Suprapubic skin (tissue), 4 donors: ENCODE measurements around the gene PER1. TPM values are rescaled to one million over a fixed set of nuclear protein-coding genes. Genes with fewer than 3 reads are reported as not detected.
"Not testable (repeated sequence)": the region's sequence is repeated elsewhere in the genome, so short reads cannot be mapped to it uniquely, and the experiment has no call there.

Experiments used
- DNase-seq, 2 donors: peaks; one replicate each; pipeline ENCODE4 v3.0.0-alpha.2; 2019; ENCODE audit warnings: low spot score in 2 of 2
- H3K27ac ChIP-seq: fragments of 200-600 bp; sonication (generic); one replicate; pipeline ENCODE4 v1.5.1; 2019
- H3K27me3 ChIP-seq: fragments of 200-600 bp; sonication (generic); one replicate; pipeline ENCODE4 v1.5.1; 2019
- H3K36me3 ChIP-seq: fragments of 200-600 bp; sonication (generic); one replicate; pipeline ENCODE4 v1.5.1; 2019
- H3K4me1 ChIP-seq: fragments of 200-600 bp; sonication (generic); one replicate; pipeline ENCODE4 v1.5.1; 2019
- H3K4me3 ChIP-seq: fragments of 200-600 bp; sonication (generic); one replicate; pipeline ENCODE4 v1.5.1; 2019; ENCODE audit warnings: mild to moderate bottlenecking
- H3K9me3 ChIP-seq: fragments of 200-600 bp; sonication (generic); one replicate; pipeline ENCODE4 v1.5.1; 2019
- CTCF ChIP-seq, 2 donors: fragments of 200-600 bp in 1 of 2; fragments of 450-650 bp in 1 of 2; sonication (generic) in 1 of 2; IDR thresholded peaks; one replicate each; pipeline ENCODE4 v1.5.1; 2016 to 2019; ENCODE audit warnings: antibody characterized with exemption in 2 of 2, mild to moderate bottlenecking in 1 of 2, moderate library complexity in 1 of 2
- EP300 ChIP-seq: sonication (generic); formaldehyde crosslinking; IDR thresholded peaks from one replicate; pipeline ENCODE4 v1.6.1; 2017; ENCODE audit warnings: antibody characterized with exemption
- POLR2A ChIP-seq, 2 donors: fragments of 450-650 bp; IDR thresholded peaks; one replicate each; pipeline ENCODE4 v1.6.1; 2017; ENCODE audit warnings: antibody characterized with exemption in 2 of 2, mild to moderate bottlenecking in 2 of 2, moderate library complexity in 2 of 2
- POLR2AphosphoS5 ChIP-seq, 3 donors: sonication (generic); formaldehyde crosslinking; IDR thresholded peaks; one replicate each; pipeline ENCODE4 v1.6.1; 2017; ENCODE audit warnings: antibody characterized with exemption in 3 of 3
- WGBS: methylation state at CpG from one replicate; pipeline ENCODE4 v1.1.5; 2018; 5-methylcytosine and 5-hydroxymethylcytosine counted together
- total RNA-seq, 4 donors: library from RNA; depleted of rRNA; stranded (reverse); fragments of >200 nt; gene quantifications; one replicate each; pipeline ENCODE4 v1.1.0, GENCODE V29; 2016

The PER1 gene
- total RNA-seq, 4 donors from 2014 or later, result 272 to 655 (median 330) TPM

DNA sequence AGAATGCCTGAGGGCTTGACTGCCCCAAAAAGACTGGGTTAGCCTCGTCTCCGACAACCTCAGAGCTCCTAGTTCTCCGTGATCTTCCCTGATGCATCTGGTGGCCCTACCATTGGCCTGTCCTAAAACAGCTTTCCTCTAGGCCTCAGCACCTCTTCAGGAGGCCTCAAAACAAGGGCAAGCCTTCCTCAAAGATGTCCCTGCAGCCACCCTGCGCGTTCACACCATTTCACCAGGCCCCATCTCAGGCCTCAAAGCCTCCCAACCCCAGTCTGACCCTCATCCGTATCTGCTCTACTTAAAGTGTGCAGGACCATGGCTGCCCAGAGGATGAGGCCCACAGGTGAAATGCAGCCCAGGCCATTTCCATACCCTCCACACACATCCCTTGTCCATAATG, 41.3 kb downstream of the PER1 start:
- Histone ChIP-seq H3K27ac (no peak overlapping the region), H3K4me1 (peaks cover 17% of the 10 kb centered on the region), H3K27me3 (peaks cover 58% of the 10 kb centered on the region), H3K36me3 (no peaks in the 10 kb centered on the region), H3K9me3 (no peaks in the 10 kb centered on the region), H3K4me3 (no peak overlapping the region)
- DNase-seq, result no peak
- 95% methylated on average over 6 of the region's 6 CpGs for WGBS
- TF ChIP-seq POLR2AphosphoS5 (IDR thresholded peaks at IDR 0.05), result no peak
- TF ChIP-seq CTCF (IDR thresholded peaks at IDR 0.05), result no peak
- no peak for TF ChIP-seq POLR2A (IDR thresholded peaks at IDR 0.05)
- TF ChIP-seq EP300, result no peak

DNA sequence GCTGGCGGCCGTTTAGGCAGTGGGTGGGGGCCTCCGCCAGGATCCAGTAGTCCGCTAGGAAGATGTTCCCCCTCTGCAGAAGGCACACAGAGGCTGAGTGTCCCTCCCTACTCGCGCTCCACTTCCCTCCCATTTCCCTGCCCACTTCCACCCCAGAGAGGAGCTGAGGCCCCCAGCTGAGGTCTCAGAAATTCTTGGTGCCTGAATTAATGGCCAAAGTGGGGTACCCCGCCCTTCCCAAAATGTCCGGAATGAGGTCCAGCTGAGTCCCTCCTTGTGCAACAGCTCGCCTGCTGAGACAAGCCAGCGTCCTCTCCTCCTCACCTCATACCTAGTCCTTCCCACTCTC, 41.8 kb downstream of the PER1 start:
- no peak for DNase-seq
- Histone ChIP-seq H3K27ac (no peak overlapping the region), H3K4me3 (peak overlapping the region; percentile 44), H3K36me3 (no peaks in the 10 kb centered on the region), H3K9me3 (no peaks in the 10 kb centered on the region), H3K27me3 (peaks cover 58% of the 10 kb centered on the region), H3K4me1 (peaks cover 18% of the 10 kb centered on the region)
- WGBS, result 38% methylated on average over 6 of the region's 10 CpGs
- TF ChIP-seq POLR2AphosphoS5 (IDR thresholded peaks at IDR 0.05) (no peak), POLR2A (IDR thresholded peaks at IDR 0.05) (no peak), CTCF (IDR thresholded peaks at IDR 0.05) (no peak), EP300 (no peak)

DNA sequence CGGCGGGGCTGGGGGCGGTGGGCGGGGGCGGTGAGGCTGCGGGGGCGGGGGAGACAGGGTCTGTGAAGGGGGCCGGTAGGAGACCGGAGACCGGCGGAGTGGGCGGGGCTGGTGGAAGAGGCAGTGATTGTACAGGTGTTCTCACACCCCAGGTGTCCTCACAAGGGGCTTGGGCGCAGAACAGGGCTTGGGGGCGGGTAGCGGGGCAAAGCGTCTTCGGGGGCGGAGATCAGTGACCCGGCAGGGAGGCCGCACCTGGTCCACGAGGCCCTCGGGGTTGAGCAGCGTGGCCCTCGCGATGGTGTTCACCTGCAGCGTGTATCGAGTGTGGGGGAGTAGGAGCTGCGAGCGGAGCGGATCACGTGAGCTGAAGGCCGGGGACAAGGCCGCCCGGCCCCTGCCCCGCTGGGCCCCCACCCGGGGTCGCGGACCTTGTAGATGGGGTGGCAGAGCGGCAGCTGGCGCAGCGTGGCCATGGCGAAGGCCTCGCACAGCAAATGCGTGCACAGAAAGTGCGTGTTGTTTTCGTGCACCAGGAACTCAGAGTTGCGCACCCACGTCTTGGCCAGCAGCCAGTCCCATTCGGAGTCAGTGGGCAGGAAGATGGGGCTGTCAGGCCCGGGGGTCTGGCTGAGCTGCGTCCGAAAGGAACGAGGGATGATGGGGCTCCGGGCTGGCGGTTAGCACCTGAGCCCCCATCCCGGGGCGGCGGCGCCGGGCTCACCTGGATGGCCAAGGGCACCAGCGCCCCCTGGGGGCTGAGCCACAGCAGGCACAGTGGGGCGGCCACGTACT, 42.3 kb downstream of the PER1 start:
- H3K27me3 ChIP-seq, result peaks cover 58% of the 10 kb centered on the region
- no peak for DNase-seq
- no peak for TF ChIP-seq POLR2A (IDR thresholded peaks at IDR 0.05)
- no peak for TF ChIP-seq POLR2AphosphoS5 (IDR thresholded peaks at IDR 0.05)
- TF ChIP-seq CTCF (IDR thresholded peaks at IDR 0.05), result peak; percentile 61 to 95
- no peaks in the 10 kb centered on the region for H3K36me3 ChIP-seq
- no peak overlapping the region for H3K27ac ChIP-seq
- peaks cover 18% of the 10 kb centered on the region for H3K4me1 ChIP-seq
- 44% methylated on average over 11 of the region's 63 CpGs for WGBS
- H3K4me3 ChIP-seq, result peak overlapping the region; percentile 44
- no peaks in the 10 kb centered on the region for H3K9me3 ChIP-seq

GRCh38 chr17:8108972-8109660, 43.1 kb downstream of the PER1 start:
- no peak overlapping the region for H3K4me3 ChIP-seq

GRCh38 chr17:8106980-8107379, 45.2 kb downstream of the PER1 start:
- 83% methylated on average over 4 of the region's 4 CpGs for WGBS
- peaks cover 28% of the 10 kb centered on the region for H3K4me1 ChIP-seq

More at GRCh38 chr17:8108972-8109660, 43.1 kb downstream of the PER1 start:
- DNase-seq, result no peak
- no peaks in the 10 kb centered on the region for H3K36me3 ChIP-seq
- H3K4me1 ChIP-seq, result peaks cover 19% of the 10 kb centered on the region
- H3K9me3 ChIP-seq, result no peaks in the 10 kb centered on the region
- no peak for TF ChIP-seq EP300
- TF ChIP-seq POLR2A (IDR thresholded peaks at IDR 0.05), result no peak
- no peak for TF ChIP-seq CTCF (IDR thresholded peaks at IDR 0.05)
- TF ChIP-seq POLR2AphosphoS5 (IDR thresholded peaks at IDR 0.05), result no peak
- no peak overlapping the region for H3K27ac ChIP-seq
- 87% methylated on average over 29 of the region's 33 CpGs for WGBS
- peaks cover 51% of the 10 kb centered on the region for H3K27me3 ChIP-seq

More at GRCh38 chr17:8106980-8107379, 45.2 kb downstream of the PER1 start:
- H3K27ac ChIP-seq, DNase-seq, H3K4me3 ChIP-seq, H3K9me3 ChIP-seq, H3K36me3 ChIP-seq: not testable (repeated sequence)
- peaks cover 32% of the 10 kb centered on the region for H3K27me3 ChIP-seq
